A549 (cell line): ENCODE data around the gene CPPED1.

Source experiments
- CHD4 ChIP-seq: fragments of 200-600 bp; sonication (generic); IDR thresholded peaks from 2 replicates; pipeline ENCODE4 v1.6.1; 2016; ENCODE audit warnings: antibody characterized with exemption, mild to moderate bottlenecking, borderline replicate concordance
- CTCF ChIP-seq: fragments of >200 bp; sonication (Bioruptor Twin); formaldehyde crosslinking; IDR thresholded peaks from 3 replicates; pipeline ENCODE4 v1.5.1; 2016
- EHF ChIP-seq: fragments of 250-450 bp; sonication (Bioruptor Pico); IDR thresholded peaks from 2 replicates; pipeline ENCODE4 v1.5.0; 2020; ENCODE audit warnings: mild to moderate bottlenecking
- JUNB ChIP-seq: fragments of >200 bp; sonication (Bioruptor Twin); formaldehyde crosslinking; IDR thresholded peaks from 2 replicates; pipeline ENCODE4 v1.6.1; 2016

GRCh38 chr16:12625068-12625467 is 178.6 kb downstream of the CPPED1 start:
- TF ChIP-seq JUNB (no peak), CHD4 (no peak), EHF (CRISPR knock-in tag) (no peak), CTCF (no peak)
